Sciatic nerve (tissue), 2 donors: ENCODE data around the gene NDOR1. TPM values are rescaled to one million over a fixed set of nuclear protein-coding genes. Genes with fewer than 3 reads are reported as not detected.
A peak's percentile ranks its signal among the peaks of the same experiment; 100 is the strongest.

Source experiments
- ATAC-seq: fragments of 200-7000 bp; cut with Tn5 transposase; one replicate; pipeline ENCODE4 v1.9.1; 2020; ENCODE audit warnings: mild to moderate bottlenecking, moderate library complexity
- DNase-seq: peaks from one replicate; pipeline ENCODE4 v3.0.0-alpha.2; 2020; ENCODE audit warnings: low spot score
- intact Hi-C: fragments of 100-400 bp; cut with DNase I; formaldehyde crosslinking; loops from one replicate; pipeline ENCODE4 v1.14.2; 2022
- total RNA-seq: library from RNA; stranded (reverse); fragmentation: NEBNext Ultra II Directional; extraction: Animal tissue kit (Norgen Biotek cat#: 25700); gene quantifications from one replicate; pipeline ENCODE4 v1.2.1, GENCODE V29; 2021
- donor health status: DM: no; HTN: no; CAD: no.
- donor health status: DM: no; HTN: no; CAD: no.

Gene NDOR1
- total RNA-seq: 16.5 TPM

DNA sequence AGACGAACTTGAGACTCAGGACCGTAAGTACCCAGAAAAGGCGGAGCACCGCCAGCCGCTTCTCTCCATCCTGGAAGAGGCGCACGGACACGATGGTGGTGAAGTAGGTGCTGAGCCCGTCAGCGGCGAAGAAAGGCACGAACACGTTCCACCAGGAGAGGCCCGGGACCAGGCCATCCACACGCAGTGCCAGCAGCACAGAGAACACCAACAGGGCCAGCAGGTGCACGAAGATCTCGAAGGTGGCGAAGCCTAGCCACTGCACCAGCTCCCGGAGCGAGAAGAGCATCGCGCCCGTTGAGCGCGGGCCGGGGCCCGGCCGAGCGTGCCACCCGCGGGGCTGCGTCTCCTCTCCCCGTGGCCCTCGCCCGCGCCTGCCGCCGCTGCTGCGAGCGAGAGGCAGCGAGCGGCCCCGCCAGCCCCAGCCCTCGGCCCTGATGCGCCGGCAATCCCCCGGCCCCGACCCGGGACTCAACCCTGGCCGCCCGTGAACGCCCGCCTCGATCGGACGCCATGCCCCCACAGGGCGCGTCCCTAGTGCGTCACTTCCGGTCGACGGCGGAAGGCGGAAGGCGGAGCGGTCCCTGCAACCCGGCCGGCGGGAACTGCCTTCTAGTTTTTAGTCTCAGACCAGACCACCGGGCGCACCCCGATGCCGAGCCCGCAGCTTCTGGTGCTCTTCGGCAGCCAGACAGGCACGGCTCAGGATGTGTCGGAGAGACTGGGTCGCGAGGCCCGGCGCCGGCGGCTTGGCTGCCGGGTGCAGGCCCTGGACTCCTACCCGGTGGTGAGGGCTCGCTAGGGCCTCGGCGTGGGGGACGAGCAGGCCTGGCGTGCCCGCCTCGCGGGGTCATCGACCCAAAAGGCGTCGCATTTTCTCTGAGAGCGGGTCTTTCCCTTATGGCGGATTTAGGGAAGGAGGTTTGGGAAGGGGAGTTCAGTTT lies at the start of gene NDOR1, which contains the start of gene TMEM203:
NDOR1 (plus strand) TSS at position 575 of the 944 bp plus-strand sequence; CDS start at position 653, 78 bp downstream.
TMEM203 (minus strand) TSS at position 523 of the 944 bp plus-strand sequence; CDS start at position 289, 234 bp downstream.
- intact Hi-C loops: no loop called here

DNA sequence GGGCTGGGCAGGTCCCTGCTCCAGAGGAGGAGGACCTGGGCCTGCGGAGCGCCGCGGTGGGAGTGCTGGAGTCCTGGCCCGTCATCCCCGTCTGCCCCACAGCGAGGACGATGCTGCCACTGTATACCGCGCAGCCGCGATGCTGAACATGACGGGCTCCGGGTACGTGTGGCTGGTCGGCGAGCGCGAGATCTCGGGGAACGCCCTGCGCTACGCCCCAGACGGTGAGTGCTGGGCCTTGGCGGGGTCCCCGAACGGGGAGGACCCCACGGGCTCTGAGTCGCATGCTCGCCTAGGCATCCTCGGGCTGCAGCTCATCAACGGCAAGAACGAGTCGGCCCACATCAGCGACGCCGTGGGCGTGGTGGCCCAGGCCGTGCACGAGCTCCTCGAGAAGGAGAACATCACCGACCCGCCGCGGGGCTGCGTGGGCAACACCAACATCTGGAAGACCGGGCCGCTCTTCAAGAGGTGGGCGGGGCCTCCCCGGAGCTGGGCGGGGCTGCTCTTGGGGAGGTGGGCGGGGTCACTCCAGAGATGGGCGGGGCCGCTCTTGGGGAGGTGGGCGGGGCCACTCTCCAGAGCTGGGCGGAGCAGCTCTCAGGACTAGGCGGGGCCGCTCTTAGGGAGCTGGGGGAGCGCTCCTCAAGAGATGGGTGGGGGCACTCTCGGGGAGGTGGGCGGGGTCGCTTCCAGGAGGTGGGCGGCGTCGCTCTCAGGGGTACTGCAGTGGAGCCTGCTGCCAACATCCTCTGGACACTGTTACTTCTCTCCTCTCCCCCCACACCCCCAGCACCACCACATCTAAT lies 48.7 kb upstream of the NDOR1 start:
- intact Hi-C loops: no loop called here
- peak; percentile 75 for ATAC-seq

More for the DNA sequence above, at the start of gene NDOR1, which contains the start of gene TMEM203:
- DNase-seq: peak; percentile 97
- peak; percentile 72 for ATAC-seq

DNA sequence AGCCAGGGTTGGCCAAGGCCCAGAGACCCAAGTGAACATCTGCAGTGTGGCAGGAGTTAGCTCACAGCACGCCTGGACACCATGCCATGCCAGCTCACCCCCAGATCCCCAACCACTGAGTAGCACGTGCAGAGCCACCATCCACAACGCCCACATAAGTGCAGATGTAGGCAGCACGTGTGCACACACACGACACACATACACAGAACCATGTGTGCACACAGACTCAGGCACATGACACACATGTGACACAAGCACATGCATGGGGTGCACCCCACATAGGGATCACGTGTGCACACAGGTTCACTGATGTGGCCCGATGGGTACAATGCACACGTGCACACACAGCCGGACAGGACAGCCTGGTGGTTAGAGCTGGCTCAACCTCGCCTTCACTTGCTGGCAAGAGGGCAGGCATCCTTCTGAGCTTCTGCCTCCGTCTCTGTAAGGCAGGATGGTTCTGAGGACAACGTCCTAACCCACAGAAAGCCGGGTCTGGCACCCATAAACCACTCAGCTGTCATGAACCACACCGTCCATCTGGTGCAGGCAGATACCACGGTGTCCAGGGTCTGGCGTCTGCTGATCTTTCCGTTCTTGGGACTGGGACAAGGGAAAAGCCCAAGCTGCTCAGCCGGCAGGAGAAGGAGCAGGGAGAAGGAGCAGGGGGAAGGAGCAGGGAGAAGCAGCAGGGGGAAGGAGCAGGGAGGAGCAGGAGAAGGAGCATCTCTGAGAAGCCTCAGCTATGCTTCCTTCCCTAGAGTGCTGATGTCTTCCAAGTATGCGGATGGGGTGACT lies 47.7 kb upstream of the NDOR1 start:
- ATAC-seq (no peak), DNase-seq (no peak)
- intact Hi-C loops: no loop called here

More for the DNA sequence above, 48.7 kb upstream of the NDOR1 start:
- DNase-seq: no peak

DNA sequence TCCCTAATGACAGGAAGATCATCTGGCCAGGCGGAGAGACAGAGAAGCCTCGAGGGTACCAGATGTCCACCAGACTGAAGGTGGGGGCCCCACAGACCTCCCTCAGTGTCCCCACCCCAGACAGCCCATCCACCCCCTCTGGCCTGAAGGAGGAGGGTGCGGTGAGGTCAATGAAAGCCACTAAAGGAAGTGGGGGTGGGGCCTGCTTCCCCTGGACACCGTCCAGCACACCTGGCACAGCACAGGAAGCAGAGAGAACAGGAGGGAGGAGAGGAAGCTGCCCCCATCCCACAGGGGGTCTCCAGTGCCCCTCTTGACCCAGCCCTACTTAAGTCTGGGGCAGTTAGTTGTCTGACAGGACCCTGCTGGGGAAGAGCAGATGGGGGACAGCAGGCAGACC lies 46.9 kb upstream of the NDOR1 start:
- intact Hi-C loops: no loop called here
- no peak for DNase-seq
- ATAC-seq: no peak

DNA sequence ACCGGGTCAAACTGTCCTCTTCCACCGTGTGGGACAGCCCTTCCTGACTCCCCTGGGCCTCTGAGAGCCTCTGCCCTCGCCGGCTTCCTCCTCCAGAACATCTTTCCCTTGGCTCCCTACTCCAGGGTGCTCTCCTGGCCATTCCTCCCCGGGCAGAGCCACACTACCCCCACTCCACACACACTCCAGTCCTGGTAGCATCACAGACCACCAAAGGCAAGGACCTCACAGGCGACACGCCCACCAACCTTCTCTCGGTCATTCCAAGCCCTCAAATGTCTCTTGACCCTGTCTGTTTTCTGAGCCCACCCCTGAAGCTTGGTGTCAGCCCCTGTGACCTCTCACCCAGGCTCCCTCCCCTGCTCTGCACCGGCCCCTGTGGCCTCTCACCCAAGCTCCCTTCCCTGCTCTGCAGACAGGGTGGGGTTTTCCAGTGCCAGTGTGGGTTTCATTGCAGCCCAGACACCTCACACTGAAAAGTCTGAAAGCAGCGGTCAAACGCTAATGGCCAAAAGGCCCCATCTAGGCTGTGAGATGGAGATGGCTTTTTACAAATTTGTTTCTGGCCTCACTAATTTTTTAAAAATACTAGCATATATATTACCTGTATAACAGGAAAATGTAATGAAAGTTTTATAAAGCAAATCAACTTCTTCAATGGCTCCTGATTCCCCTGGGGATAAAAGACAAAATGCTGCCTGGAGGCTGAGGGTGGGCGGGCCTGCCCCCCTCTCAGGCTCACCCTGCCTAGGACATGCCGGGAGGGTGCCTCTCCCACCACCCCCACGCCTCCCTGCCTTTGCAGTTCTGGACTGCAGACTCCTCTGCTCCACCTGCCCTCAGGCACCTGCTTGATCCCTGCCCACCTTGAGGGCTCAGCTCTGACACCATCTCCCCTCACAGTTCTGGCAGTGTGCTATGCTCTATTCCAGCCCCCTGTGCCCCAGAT lies 46.1 kb upstream of the NDOR1 start:
- ATAC-seq: no peak
- intact Hi-C loops: no loop called here
- DNase-seq: no peak

DNA sequence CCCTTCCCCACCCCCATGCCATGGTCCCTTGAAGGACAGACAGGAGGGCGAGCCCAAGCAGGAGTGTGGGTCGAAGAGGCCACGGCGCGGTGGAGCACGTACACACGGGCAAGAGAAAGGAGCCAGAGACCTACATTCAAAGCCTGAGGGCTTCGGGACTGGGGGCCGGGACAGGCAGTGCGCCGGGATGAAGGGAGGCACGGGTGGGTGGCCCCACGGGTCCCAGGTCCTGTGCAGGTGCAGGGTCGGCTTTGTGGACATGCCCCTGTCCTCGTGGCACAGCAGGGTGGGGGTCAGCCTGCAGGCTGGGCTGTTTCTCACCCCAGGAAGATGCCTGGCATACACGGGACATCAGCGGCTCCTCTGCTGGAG lies 45.5 kb upstream of the NDOR1 start:
- intact Hi-C loops: no loop called here
- DNase-seq: no peak
- no peak for ATAC-seq

DNA sequence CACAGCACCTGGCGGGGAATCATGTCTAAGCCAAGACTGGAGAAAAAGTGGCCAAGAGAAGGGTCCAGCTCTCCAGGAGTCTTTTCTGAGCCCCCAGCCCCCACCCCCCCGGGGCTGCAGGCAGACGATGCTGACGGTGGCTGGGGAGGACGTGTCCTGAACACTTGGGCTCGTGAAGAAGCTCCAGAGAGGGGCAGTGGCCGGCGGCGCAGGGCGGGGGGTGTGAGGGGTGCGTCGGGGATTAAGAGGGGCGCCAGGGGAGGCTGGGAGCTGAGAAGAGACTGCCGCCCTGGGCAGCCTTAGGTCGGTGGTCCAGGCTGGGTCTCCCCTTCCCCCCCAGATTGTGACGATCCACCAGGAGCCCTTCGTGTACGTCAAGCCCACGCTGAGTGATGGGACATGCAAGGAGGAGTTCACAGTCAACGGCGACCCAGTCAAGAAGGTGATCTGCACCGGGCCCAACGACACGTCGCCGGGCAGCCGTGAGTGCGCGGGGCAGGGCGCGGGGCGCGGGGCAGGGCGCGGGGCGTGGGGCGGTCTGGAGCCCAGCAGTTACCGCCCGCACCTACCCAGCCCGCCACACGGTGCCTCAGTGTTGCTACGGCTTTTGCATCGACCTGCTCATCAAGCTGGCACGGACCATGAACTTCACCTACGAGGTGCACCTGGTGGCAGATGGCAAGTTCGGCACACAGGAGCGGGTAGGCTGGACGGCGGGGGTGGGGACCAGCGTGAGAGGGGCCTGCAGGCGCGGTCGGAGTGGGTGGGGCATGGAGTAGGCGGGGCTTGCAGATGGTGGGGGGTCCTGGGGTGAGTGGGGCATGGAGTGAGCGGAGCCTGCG lies 44.6 kb upstream of the NDOR1 start:
- DNase-seq (no peak), ATAC-seq (no peak)
- intact Hi-C loops: no loop called here

DNA sequence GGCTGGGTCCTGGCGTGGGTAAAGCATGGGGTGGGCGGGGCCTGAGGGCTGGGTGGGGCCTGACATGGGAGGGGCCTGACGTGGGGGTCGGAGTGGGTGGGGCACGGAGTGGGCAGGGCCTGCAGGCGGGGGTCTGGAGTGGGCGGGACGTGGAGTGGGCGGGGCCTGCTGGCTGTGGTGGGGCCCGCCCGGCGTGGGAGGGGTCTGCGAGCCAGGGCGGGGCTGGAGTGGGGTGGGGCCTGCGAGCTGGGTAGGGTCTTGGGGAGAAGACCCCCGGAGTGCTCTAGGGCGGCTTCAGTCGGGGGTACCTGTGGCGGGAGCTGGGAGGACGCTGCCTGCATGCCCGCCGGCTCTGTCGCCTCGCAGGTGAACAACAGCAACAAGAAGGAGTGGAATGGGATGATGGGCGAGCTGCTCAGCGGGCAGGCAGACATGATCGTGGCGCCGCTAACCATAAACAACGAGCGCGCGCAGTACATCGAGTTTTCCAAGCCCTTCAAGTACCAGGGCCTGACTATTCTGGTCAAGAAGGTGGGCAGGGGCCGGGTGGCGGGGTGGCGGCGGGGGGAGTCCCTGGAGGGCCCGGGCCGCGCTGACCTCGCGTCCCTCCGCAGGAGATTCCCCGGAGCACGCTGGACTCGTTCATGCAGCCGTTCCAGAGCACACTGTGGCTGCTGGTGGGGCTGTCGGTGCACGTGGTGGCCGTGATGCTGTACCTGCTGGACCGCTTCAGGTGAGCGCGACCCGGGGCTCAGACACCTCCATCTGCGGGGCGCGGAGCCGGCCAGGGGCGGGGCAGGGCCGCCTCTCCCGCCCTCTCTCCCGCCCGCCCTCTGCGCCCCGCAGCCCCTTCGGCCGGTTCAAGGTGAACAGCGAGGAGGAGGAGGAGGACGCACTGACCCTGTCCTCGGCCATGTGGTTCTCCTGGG lies 43.7 kb upstream of the NDOR1 start:
- ATAC-seq (no peak), DNase-seq (no peak)
- intact Hi-C loops: no loop called here

DNA sequence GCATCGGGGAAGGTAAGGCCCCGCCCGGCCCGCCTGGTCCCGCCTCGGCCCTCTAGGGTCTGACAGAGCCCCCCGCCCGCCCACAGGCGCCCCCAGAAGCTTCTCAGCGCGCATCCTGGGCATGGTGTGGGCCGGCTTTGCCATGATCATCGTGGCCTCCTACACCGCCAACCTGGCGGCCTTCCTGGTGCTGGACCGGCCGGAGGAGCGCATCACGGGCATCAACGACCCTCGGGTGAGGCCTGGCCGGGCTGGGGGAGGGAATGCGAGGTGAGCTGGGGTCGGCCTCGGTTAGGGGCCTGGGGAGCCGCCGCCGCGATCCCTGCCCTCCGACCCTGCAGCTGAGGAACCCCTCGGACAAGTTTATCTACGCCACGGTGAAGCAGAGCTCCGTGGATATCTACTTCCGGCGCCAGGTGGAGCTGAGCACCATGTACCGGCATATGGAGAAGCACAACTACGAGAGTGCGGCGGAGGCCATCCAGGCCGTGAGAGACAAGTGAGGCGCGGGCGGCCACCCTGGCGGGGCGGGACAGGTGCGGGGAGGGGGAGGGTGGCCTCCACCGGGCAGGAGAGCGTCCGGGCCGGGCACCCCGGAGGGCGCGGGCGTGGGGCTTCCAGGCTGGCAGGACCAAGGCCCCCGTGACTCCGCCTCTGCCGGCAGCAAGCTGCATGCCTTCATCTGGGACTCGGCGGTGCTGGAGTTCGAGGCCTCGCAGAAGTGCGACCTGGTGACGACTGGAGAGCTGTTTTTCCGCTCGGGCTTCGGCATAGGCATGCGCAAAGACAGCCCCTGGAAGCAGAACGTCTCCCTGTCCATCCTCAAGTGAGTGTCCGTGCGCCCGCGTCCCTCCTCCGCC lies 42.8 kb upstream of the NDOR1 start:
- ATAC-seq (no peak), DNase-seq (no peak)
- intact Hi-C loops: no loop called here

DNA sequence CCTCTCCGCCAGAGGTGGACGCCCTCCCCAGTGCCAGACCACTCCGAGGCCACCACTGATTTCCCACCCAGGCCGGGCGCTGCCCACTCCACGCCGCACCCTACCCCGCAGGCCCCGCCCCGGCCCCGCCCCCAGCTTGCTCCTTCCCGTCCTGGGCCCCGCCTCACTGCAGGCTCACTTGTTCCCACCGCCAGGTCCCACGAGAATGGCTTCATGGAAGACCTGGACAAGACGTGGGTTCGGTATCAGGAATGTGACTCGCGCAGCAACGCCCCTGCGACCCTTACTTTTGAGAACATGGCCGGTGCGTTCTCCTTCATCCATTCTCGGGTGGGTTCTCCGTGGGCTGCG lies 42.2 kb upstream of the NDOR1 start:
- DNase-seq: no peak
- no peak for ATAC-seq
- intact Hi-C loops: no loop called here

DNA sequence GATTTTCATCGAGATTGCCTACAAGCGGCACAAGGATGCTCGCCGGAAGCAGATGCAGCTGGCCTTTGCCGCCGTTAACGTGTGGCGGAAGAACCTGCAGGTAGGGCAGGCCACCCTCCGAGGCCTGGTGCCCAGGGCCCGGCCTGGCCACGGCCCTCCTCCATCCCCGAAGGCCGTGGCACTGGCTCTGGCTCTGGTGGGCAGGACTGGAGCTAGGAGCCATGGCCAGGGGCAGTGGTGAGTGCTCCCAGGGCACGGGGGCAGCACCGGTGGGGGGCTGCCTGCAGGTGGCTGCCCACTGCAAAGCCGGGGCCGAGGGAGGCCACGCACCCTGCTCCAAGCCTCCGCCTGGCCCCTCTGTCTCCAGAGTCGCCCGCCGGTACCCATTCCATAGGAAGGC lies 41.7 kb upstream of the NDOR1 start:
- intact Hi-C loops: no loop called here
- ATAC-seq (no peak), DNase-seq (no peak)

DNA sequence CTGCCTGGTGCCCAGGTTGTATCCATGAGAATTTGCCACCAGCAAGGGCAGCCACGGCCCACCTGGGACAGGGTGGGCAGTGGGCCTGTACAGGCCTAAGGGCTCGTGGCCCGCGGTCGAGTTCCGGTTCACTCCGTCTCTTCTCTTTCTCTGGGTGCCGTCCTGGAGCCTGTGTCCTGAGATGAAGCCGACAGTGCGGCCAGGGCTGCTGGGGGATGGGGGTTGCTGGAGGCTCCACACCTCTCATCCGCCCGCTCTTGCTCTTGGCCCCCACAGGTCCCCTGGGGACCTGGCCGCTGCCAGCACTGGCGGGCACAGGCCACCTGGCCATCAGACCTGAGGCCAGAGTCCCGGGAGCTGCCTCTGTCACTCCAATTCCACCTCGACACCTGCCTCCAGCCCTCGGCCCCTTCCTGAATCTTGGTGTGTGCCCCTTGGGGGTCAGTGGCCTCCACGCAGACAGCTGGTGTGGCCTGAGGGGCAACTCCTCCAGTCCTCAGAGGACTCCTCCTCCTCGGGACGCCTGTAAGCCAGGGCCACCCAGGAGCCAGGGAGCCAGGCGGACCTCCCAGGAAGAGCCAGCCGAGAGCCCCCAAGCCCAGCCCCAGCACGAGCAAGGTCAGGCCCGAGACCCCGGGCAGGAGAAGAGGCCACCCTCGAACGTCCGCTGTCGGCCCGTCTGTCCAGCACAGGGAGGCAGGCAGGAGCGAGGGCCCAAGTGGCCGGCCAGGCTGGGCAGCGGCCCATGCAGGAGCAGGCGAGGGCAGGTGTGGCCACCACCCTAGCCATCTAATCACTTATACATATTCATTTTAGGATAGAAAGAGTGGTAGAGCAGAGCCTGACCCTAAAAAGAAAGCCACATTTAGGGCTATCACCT lies 40.9 kb upstream of the NDOR1 start:
- DNase-seq (no peak), ATAC-seq (no peak)
- intact Hi-C loops: no loop called here

DNA sequence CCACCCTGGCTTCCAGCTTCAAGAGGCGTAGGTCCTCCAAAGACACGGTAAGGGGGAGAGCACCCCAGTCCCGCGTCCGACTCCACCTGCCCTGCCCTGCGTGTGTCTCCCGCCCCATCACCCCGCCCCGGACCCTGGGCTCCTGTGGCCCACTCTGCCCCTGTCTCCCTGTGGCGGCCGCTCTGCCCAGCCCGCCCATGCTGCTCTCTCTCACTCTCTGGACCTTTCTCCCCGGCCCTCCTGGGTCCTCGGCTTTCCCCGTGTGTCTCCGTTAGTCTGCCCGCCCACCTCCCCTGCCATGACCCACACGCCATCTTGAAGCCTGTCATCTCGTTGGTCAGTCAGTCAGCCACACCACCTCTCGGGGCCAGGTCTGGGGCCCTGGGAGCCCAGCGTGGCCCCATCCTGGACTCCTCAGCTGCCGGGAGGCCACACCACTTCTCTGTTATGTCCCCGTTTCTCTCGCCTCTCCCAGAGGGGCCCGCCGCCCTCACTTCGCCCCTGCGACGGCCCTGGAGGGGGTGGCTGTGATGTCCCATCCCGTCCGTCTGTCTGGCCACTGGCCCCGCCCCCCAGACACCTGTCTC lies 40.2 kb upstream of the NDOR1 start:
- intact Hi-C loops: no loop called here
- ATAC-seq (no peak), DNase-seq (no peak)
